Ishikawa (cell line): Measurements from ENCODE around the gene NKD1.

Experiments used
- CEBPB ChIP-seq: IDR thresholded peaks from 2 replicates; pipeline ENCODE4 v1.6.1; 2012
- CREB1 ChIP-seq: IDR thresholded peaks from 2 replicates; pipeline ENCODE4 v1.6.1; 2012; ENCODE audit warnings: low read depth
- EGR1 ChIP-seq: IDR thresholded peaks from 2 replicates; pipeline ENCODE4 v1.6.1; 2012
- EP300 ChIP-seq: IDR thresholded peaks from 2 replicates; pipeline ENCODE4 v1.6.1; 2012; ENCODE audit warnings: borderline replicate concordance
- FOXM1 ChIP-seq: IDR thresholded peaks from 2 replicates; pipeline ENCODE4 v1.6.1; 2012; ENCODE audit warnings: low read depth, borderline replicate concordance
- MAX ChIP-seq: IDR thresholded peaks from 2 replicates; pipeline ENCODE4 v1.6.1; 2012
- NFIC ChIP-seq: IDR thresholded peaks from 2 replicates; pipeline ENCODE4 v1.6.1; 2012
- RAD21 ChIP-seq: IDR thresholded peaks from 2 replicates; pipeline ENCODE4 v1.6.1; 2012; ENCODE audit warnings: low read depth
- TAF1 ChIP-seq: IDR thresholded peaks from 2 replicates; pipeline ENCODE4 v1.6.1; 2012; ENCODE audit warnings: low read depth, mild to moderate bottlenecking
- TCF12 ChIP-seq: IDR thresholded peaks from 2 replicates; pipeline ENCODE4 v1.6.1; 2012; ENCODE audit warnings: low read depth
- TEAD4 ChIP-seq: IDR thresholded peaks from 2 replicates; pipeline ENCODE4 v1.6.1; 2012
- USF1 ChIP-seq: IDR thresholded peaks from 2 replicates; pipeline ENCODE4 v1.6.1; 2012
- YY1 ChIP-seq: IDR thresholded peaks from 2 replicates; pipeline ENCODE4 v1.6.1; 2012; ENCODE audit warnings: low read depth
- ZBTB7A ChIP-seq: IDR thresholded peaks from 2 replicates; pipeline ENCODE4 v1.6.1; 2012; ENCODE audit warnings: low read depth
- TF ChIP-seq, protein P1 (sequence below): IDR thresholded peaks from 2 replicates; pipeline ENCODE4 v1.6.1; 2012; ENCODE audit warnings: low read depth, mild to moderate bottlenecking

Gene NKD1

DNA sequence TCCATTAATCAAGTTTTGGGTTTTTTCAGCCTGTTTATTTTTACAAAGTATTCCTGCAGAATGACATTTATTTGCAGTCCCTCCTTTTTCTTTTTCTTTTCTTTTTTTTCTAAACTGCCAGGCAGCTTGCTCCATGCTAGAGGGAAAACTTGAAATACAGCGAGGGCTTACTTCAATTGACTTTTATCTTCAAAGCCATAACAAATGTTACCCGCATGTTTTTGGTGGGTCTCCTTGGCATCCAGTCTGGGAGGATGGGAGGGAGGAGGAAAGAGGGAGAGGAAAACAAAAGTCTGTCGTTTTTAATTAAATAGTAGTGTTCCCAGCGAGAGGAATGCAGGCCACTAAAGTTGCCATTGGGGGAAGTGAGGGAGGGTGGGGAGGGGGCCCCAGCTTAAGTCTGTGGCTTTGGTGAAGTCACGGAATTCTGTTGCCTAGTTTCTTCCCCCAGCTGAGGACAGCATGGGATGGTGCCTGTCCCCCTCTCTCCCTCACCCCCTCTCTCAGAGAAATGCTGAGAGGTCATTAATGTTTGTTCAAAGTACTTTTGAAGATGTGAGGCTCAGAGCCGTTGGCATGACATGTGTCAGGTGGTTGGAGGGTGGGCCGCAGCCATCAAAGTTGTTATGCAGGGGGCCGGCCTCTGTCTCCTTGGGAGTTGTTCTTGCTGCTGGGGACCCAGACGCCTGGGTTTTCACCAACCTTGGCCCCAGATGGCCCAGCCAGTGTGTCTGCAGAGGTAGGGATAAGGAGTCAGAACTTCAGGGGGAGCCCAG lies 2.9 kb downstream of the NKD1 start:
- TF ChIP-seq NFIC = no peak
- no peak for TF ChIP-seq MAX
- TF ChIP-seq YY1 = no peak
- TF ChIP-seq RAD21 = no peak
- no peak for TF ChIP-seq TAF1
- no peak for TF ChIP-seq FOXM1
- TF ChIP-seq TCF12 = no peak
- TF ChIP-seq TEAD4 = no peak

GRCh38 chr16:50552476-50553101 lies 4.4 kb downstream of the NKD1 start:
- TF ChIP-seq RAD21 (no peak), FOXM1 (no peak), CEBPB (no peak), MAX (no peak), ZBTB7A (no peak), USF1 (no peak), TEAD4 (no peak), EGR1 (no peak), CREB1 (no peak), NFIC (no peak), TAF1 (no peak), EP300 (no peak), TCF12 (no peak), YY1 (no peak)
- TF ChIP-seq, protein P1, sequence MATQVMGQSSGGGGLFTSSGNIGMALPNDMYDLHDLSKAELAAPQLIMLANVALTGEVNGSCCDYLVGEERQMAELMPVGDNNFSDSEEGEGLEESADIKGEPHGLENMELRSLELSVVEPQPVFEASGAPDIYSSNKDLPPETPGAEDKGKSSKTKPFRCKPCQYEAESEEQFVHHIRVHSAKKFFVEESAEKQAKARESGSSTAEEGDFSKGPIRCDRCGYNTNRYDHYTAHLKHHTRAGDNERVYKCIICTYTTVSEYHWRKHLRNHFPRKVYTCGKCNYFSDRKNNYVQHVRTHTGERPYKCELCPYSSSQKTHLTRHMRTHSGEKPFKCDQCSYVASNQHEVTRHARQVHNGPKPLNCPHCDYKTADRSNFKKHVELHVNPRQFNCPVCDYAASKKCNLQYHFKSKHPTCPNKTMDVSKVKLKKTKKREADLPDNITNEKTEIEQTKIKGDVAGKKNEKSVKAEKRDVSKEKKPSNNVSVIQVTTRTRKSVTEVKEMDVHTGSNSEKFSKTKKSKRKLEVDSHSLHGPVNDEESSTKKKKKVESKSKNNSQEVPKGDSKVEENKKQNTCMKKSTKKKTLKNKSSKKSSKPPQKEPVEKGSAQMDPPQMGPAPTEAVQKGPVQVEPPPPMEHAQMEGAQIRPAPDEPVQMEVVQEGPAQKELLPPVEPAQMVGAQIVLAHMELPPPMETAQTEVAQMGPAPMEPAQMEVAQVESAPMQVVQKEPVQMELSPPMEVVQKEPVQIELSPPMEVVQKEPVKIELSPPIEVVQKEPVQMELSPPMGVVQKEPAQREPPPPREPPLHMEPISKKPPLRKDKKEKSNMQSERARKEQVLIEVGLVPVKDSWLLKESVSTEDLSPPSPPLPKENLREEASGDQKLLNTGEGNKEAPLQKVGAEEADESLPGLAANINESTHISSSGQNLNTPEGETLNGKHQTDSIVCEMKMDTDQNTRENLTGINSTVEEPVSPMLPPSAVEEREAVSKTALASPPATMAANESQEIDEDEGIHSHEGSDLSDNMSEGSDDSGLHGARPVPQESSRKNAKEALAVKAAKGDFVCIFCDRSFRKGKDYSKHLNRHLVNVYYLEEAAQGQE = no peak

- TF ChIP-seq, protein P1 = no peak
- TF ChIP-seq CREB1 = no peak
- no peak for TF ChIP-seq TEAD4
- TF ChIP-seq EGR1 = no peak
- TF ChIP-seq RAD21 = no peak
- no peak for TF ChIP-seq ZBTB7A
- TF ChIP-seq MAX = no peak
- TF ChIP-seq YY1 = no peak
- TF ChIP-seq CEBPB = no peak
- TF ChIP-seq EP300 = no peak
- TF ChIP-seq FOXM1 = no peak
- TF ChIP-seq TAF1 = no peak
- no peak for TF ChIP-seq NFIC
- TF ChIP-seq TCF12 = no peak
These were observed 5.0 kb downstream of the NKD1 start for GRCh38 chr16:50553182-50553710.

DNA sequence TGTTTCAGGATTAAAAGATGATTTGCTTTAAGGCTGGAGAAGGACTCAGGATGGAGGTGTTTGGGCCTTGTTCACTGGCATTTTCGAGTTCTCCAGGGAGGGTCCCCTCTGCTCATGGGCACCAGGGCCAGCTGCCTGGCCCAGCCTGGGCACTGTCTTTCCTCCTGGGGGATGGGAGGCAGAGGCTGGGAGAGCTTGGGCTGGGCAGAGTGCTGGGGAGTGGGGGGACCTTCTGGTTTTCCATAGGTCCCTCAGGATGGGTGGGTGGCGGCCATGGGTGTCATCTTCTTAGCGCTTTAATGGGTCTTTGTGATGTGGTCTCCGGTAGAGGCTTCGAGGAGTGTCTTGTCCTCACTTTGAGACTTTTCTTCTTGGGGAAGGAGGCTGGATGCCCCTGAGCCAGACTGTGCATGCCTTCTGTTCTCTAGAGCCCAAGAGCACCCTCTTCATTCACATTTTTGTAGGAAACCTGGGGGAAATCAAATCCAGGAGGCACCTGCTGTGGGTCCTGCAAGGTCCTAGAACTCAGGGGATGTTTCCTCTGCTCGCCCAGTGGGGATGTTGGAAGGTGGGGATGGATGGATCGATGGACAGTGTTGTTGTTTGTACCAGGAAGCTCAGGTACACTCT lies 5.7 kb downstream of the NKD1 start:
- TF ChIP-seq ZBTB7A (no peak), FOXM1 (no peak), TCF12 (no peak), NFIC (no peak), EP300 (no peak), MAX (no peak), CEBPB (no peak), YY1 (no peak), CREB1 (no peak), RAD21 (no peak), EGR1 (no peak), TEAD4 (no peak), USF1 (no peak), TAF1 (no peak)
- TF ChIP-seq, protein P1 = no peak
